Measurements from ENCODE around the gene TWNK.

GRCh38 chr10:101005869-101006567, 18.7 kb downstream of the TWNK start:
- TF ChIP-seq CTCF (IDR thresholded peaks at IDR 0.05) (no peak), POLR2A (IDR thresholded peaks at IDR 0.05) (no peak)

Measured in heart left ventricle (tissue), 13 donors.